Smooth muscle cell (in vitro differentiated cells): ENCODE measurements around the gene ACTRT2. TPM values are rescaled to one million over a fixed set of nuclear protein-coding genes. Genes with fewer than 3 reads are reported as not detected.

Source experiments
- DNase-seq: peaks from one replicate; lab custom pipeline; 2025; ENCODE audit not compliant: unreplicated experiment; lab: John Stamatoyannopoulos, UW
- H2AFZ ChIP-seq: fragments of 200-600 bp; sonication (generic); 2 replicates; pipeline ENCODE4 v1.6.0; 2016; ENCODE audit warnings: antibody characterized with exemption, low read depth, mild to moderate bottlenecking
- H3F3A ChIP-seq: fragments of 200-600 bp; sonication (generic); 2 replicates; pipeline ENCODE4 v1.6.0; 2017; ENCODE audit warnings: antibody characterized with exemption, low read depth
- H3K27ac ChIP-seq: fragments of 200-600 bp; sonication (generic); 2 replicates; pipeline ENCODE4 v1.5.1; 2016; ENCODE audit warnings: low read depth, mild to moderate bottlenecking
- H3K27me3 ChIP-seq: fragments of 200-600 bp; sonication (generic); 2 replicates; pipeline ENCODE4 v1.6.1; 2016; ENCODE audit warnings: low read depth, mild to moderate bottlenecking
- H3K36me3 ChIP-seq: fragments of 200-600 bp; sonication (generic); 2 replicates; pipeline ENCODE4 v1.5.1; 2016; ENCODE audit warnings: low read depth
- H3K4me1 ChIP-seq: fragments of 200-600 bp; sonication (generic); 2 replicates; pipeline ENCODE4 v1.5.1; 2016; ENCODE audit warnings: low read depth
- H3K4me2 ChIP-seq: fragments of 200-600 bp; sonication (generic); 2 replicates; pipeline ENCODE4 v1.6.0; 2016; ENCODE audit warnings: mild to moderate bottlenecking
- H3K4me3 ChIP-seq: fragments of 200-600 bp; sonication (generic); 2 replicates; pipeline ENCODE4 v1.5.1; 2016; ENCODE audit warnings: mild to moderate bottlenecking
- H3K79me2 ChIP-seq: fragments of 200-600 bp; sonication (generic); 2 replicates; pipeline ENCODE4 v1.6.0; 2016; ENCODE audit warnings: low read depth, mild to moderate bottlenecking
- H3K9ac ChIP-seq: fragments of 200-600 bp; sonication (generic); 2 replicates; pipeline ENCODE4 v1.6.0; 2016; ENCODE audit warnings: low read depth
- H3K9me3 ChIP-seq: fragments of 200-600 bp; sonication (generic); replicated peaks from 2 replicates; pipeline ENCODE4 v1.5.1; 2016; ENCODE audit warnings: low read depth
- H4K20me1 ChIP-seq: fragments of 200-600 bp; sonication (generic); 2 replicates; pipeline ENCODE4 v1.6.0; 2016; ENCODE audit warnings: low read depth
- CTCF ChIP-seq: fragments of 200-600 bp; sonication (generic); IDR thresholded peaks from 2 replicates; pipeline ENCODE4 v1.5.1; 2017; ENCODE audit warnings: borderline replicate concordance, mild to moderate bottlenecking, antibody characterized with exemption; ENCODE audit not compliant: insufficient read depth, poor library complexity, severe bottlenecking
- WGBS: methylation state at CpG from one replicate; pipeline ENCODE4 v1.1.7; 2016; ENCODE audit warnings: low lambda C conversion rate; 5-methylcytosine and 5-hydroxymethylcytosine counted together
- polyA plus RNA-seq: library from polyadenylated mRNA; unstranded; fragments of >200 nt; fragmentation: Nextera tagmentation; extraction: Ambion mirVana; gene quantifications from 2 replicates; pipeline ENCODE4 v1.2.1, GENCODE V29; 2016
- total RNA-seq: library from RNA; depleted of rRNA; stranded (reverse); fragments of >200 nt; gene quantifications from 2 replicates; pipeline ENCODE4 v1.2.3, GENCODE V29; 2014

Gene ACTRT2
- total and polyA plus RNA-seq, 2 experiments from 2014 or later, result not detected

DNA sequence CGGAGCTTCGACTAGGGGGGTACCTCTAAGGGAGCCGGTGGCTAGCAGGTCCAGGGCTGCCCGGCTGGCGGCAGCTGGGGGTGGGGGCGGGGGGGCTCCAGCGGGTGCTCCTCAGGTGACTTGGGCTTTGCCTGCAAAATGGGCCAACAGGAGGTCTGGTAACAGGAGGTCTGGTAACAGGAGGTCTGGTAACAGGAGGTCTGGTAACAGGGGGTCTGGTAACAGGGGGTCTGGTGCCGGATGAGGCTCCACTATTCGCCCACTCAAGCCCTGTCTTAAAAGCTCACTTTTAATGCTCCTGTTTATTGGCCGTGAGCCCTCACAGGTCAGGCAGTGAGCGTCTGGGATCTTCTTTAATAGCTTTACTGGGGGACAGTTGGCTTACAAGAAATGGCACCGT is 40.4 kb upstream of the ACTRT2 start:
- no peak overlapping the region for H3K27ac ChIP-seq
- H3K4me3 ChIP-seq, result no peak overlapping the region
- H3K9ac ChIP-seq, result no peak overlapping the region
- no peaks in the 10 kb centered on the region for H3K79me2 ChIP-seq
- no peak overlapping the region for H3K4me2 ChIP-seq
- no peak for TF ChIP-seq CTCF
- no peaks in the 10 kb centered on the region for H3K27me3 ChIP-seq
- no peak overlapping the region for H2AFZ ChIP-seq
- H3K36me3 ChIP-seq, result no peaks in the 10 kb centered on the region
- H3F3A ChIP-seq, result no peaks in the 10 kb centered on the region
- 79% methylated on average over 12 of the region's 12 CpGs for WGBS
- DNase-seq, result no peak
- H3K4me1 ChIP-seq, result no peaks in the 10 kb centered on the region
- peaks cover 3% of the 10 kb centered on the region for H3K9me3 ChIP-seq
- H4K20me1 ChIP-seq, result no peaks in the 10 kb centered on the region

GRCh38 chr1:2981388-2981787 is 39.9 kb upstream of the ACTRT2 start:
- H3K4me2 ChIP-seq, result no peak overlapping the region
- no peak overlapping the region for H3K4me3 ChIP-seq
- no peak overlapping the region for H3K27ac ChIP-seq
- no peaks in the 10 kb centered on the region for H3F3A ChIP-seq
- no peaks in the 10 kb centered on the region for H3K79me2 ChIP-seq
- TF ChIP-seq CTCF, result no peak
- H2AFZ ChIP-seq, result no peak overlapping the region
- no peaks in the 10 kb centered on the region for H3K27me3 ChIP-seq
- H3K36me3 ChIP-seq, result no peaks in the 10 kb centered on the region
- H3K9ac ChIP-seq, result no peak overlapping the region
- H4K20me1 ChIP-seq, result no peaks in the 10 kb centered on the region
- WGBS, result 84% methylated on average over 7 of the region's 7 CpGs
- peaks cover 3% of the 10 kb centered on the region for H3K9me3 ChIP-seq
- H3K4me1 ChIP-seq, result no peaks in the 10 kb centered on the region
- no peak for DNase-seq

GRCh38 chr1:2981981-2982614 is 39.2 kb upstream of the ACTRT2 start:
- TF ChIP-seq CTCF, result no peak
- Histone ChIP-seq H3K27me3 (no peaks in the 10 kb centered on the region), H3K27ac (no peak overlapping the region), H2AFZ (no peak overlapping the region), H3K9ac (no peak overlapping the region), H3K4me2 (no peak overlapping the region), H3K36me3 (no peaks in the 10 kb centered on the region), H3F3A (no peaks in the 10 kb centered on the region), H4K20me1 (no peaks in the 10 kb centered on the region), H3K4me1 (no peaks in the 10 kb centered on the region), H3K9me3 (peaks cover 3% of the 10 kb centered on the region), H3K79me2 (no peaks in the 10 kb centered on the region), H3K4me3 (no peak overlapping the region)
- no peak for DNase-seq
- WGBS, result 82% methylated on average over 19 of the region's 19 CpGs
